Head of caudate nucleus (tissue), 42 donors: ENCODE measurements around the gene HIP1R.
"Not testable (repeated sequence)": the region's sequence is repeated elsewhere in the genome, so short reads cannot be mapped to it uniquely, and the experiment has no call there.

Source experiments
- DNase-seq, 42 donors: peaks; one replicate each; pipeline versions ENCODE4 v3.0.0 to v3.0.0-alpha.2; 2020 to 2021; ENCODE audit warnings: mixed read lengths in 7 of 42
- intact Hi-C: fragments of 100-400 bp; cut with DNase I; formaldehyde crosslinking; loops from one replicate; pipeline ENCODE4 v1.15.0; 2022

Gene HIP1R

GRCh38 chr12:122895704-122896636 lies 60.7 kb downstream of the HIP1R start, which contains the start of gene VPS37B:
Gene VPS37B (minus strand): TSS chr12:122896124. CDS start chr12:122896062, 62 bp downstream.
- intact Hi-C loops = no loop called here
- DNase-seq = peak; percentile 52 to 89 (median 76)

GRCh38 chr12:122896662-122897061 lies 61.4 kb downstream of the HIP1R start:
- intact Hi-C loops = no loop called here
- DNase-seq = peak in 4 of 42 donors; percentile 16 to 40 (median 30)

- intact Hi-C loops = no loop called here
- DNase-seq = no peak
Observed at GRCh38 chr12:122899887-122900286, 64.6 kb downstream of the HIP1R start.

GRCh38 chr12:122902854-122903692 lies 67.8 kb downstream of the HIP1R start:
- intact Hi-C loops = no loop called here
- no peak for DNase-seq

- DNase-seq = peak in 1 of 42 donors; percentile 8
- intact Hi-C loops = no loop called here
Observed at GRCh38 chr12:122903693-122904034, 68.4 kb downstream of the HIP1R start.

- DNase-seq, intact Hi-C loops: not testable (repeated sequence)
Observed at GRCh38 chr12:122905258-122905657, 70.0 kb downstream of the HIP1R start.

GRCh38 chr12:122908915-122909314 lies 73.7 kb downstream of the HIP1R start:
- intact Hi-C loops = no loop called here
- no peak for DNase-seq

GRCh38 chr12:122909442-122910288 lies 74.4 kb downstream of the HIP1R start:
- intact Hi-C loops = no loop called here
- DNase-seq = peak; percentile 41 to 89 (median 75)
